Measurements from ENCODE around the gene ZNRF1. TPM values are rescaled to one million over a fixed set of nuclear protein-coding genes. Genes with fewer than 3 reads are reported as not detected.

Gene ZNRF1
- total RNA-seq, 3 donors from 2014 or later (not counting 1 experiment from before 2014, with no cell fraction given) = 2.4 to 5.1 (median 3.4) TPM

GRCh38 chr16:75078886-75079285, 80.1 kb downstream of the ZNRF1 start:
- Histone ChIP-seq H3K27ac (ENCODE audit: low read length) (no peak overlapping the region), H3K4me1 (ENCODE audit: control insufficient read depth, insufficient read depth, low read length) (peaks cover 26% of the 10 kb centered on the region), H3K9me3 (ENCODE audit: control insufficient read depth, insufficient read depth, low read length) (no peaks in the 10 kb centered on the region), H3K36me3 (ENCODE audit: control insufficient read depth, insufficient read depth, low read length) (no peaks in the 10 kb centered on the region), H3K4me3 (ENCODE audit: low read length) (no peak overlapping the region), H3K27me3 (ENCODE audit: control insufficient read depth, insufficient read depth, low read length) (no peaks in the 10 kb centered on the region)
- DNase-seq (no peak), ATAC-seq (no peak)
- Mint-ChIP-seq H3K9me3 (no peaks in the 10 kb centered on the region), H3K4me1 (peaks cover 25 to 26% of the 10 kb centered on the region in 2 donors), H3K4me3 (no peak overlapping the region), H3K27ac (no peak overlapping the region), H3K36me3 (no peaks in the 10 kb centered on the region), H3K27me3 (ENCODE audit: low read depth in 2 of 2) (peaks cover 44 to 61% of the 10 kb centered on the region in 2 donors)
- WGBS (ENCODE audit: insufficient coverage) = 99% methylated on average over 8 of the region's 8 CpGs
- no peak for TF ChIP-seq CTCF (IDR thresholded peaks at IDR 0.05)
- intact Hi-C loops (cut with micrococcal nuclease) = no loop called here

GRCh38 chr16:75079346-75079926, 80.6 kb downstream of the ZNRF1 start:
- TF ChIP-seq CTCF (IDR thresholded peaks at IDR 0.05) = no peak
- peaks cover 39 to 62% of the 10 kb centered on the region in 2 donors for H3K27me3 Mint-ChIP-seq (ENCODE audit: low read depth in 2 of 2)
- H3K4me1 Mint-ChIP-seq = peaks cover 20% of the 10 kb centered on the region in 2 donors
- Histone ChIP-seq H3K27ac (ENCODE audit: low read length) (no peak overlapping the region), H3K36me3 (ENCODE audit: control insufficient read depth, insufficient read depth, low read length) (no peaks in the 10 kb centered on the region), H3K9me3 (ENCODE audit: control insufficient read depth, insufficient read depth, low read length) (no peaks in the 10 kb centered on the region), H3K4me1 (ENCODE audit: control insufficient read depth, insufficient read depth, low read length) (peaks cover 25% of the 10 kb centered on the region), H3K4me3 (ENCODE audit: low read length) (no peak overlapping the region), H3K27me3 (ENCODE audit: control insufficient read depth, insufficient read depth, low read length) (no peaks in the 10 kb centered on the region)
- H3K27ac Mint-ChIP-seq = no peak overlapping the region
- no peaks in the 10 kb centered on the region for H3K9me3 Mint-ChIP-seq
- ATAC-seq = no peak
- H3K36me3 Mint-ChIP-seq = no peaks in the 10 kb centered on the region
- DNase-seq = no peak
- H3K4me3 Mint-ChIP-seq = no peak overlapping the region
- intact Hi-C loops (cut with micrococcal nuclease) = no loop called here
- WGBS (ENCODE audit: insufficient coverage) = 97% methylated on average over 7 of the region's 7 CpGs

GRCh38 chr16:75080205-75081029, 81.6 kb downstream of the ZNRF1 start:
- H3K4me3 Mint-ChIP-seq = no peak overlapping the region
- H3K4me1 Mint-ChIP-seq = peaks cover 14 to 15% of the 10 kb centered on the region in 2 donors
- Histone ChIP-seq H3K4me3 (ENCODE audit: low read length) (no peak overlapping the region), H3K27ac (ENCODE audit: low read length) (no peak overlapping the region), H3K27me3 (ENCODE audit: control insufficient read depth, insufficient read depth, low read length) (no peaks in the 10 kb centered on the region), H3K36me3 (ENCODE audit: control insufficient read depth, insufficient read depth, low read length) (no peaks in the 10 kb centered on the region), H3K9me3 (ENCODE audit: control insufficient read depth, insufficient read depth, low read length) (no peaks in the 10 kb centered on the region), H3K4me1 (ENCODE audit: control insufficient read depth, insufficient read depth, low read length) (peaks cover 15% of the 10 kb centered on the region)
- no peak for DNase-seq
- intact Hi-C loops (cut with micrococcal nuclease) = no loop called here
- peaks cover 38 to 67% of the 10 kb centered on the region in 2 donors for H3K27me3 Mint-ChIP-seq (ENCODE audit: low read depth in 2 of 2)
- no peaks in the 10 kb centered on the region for H3K36me3 Mint-ChIP-seq
- no peak for ATAC-seq
- no peaks in the 10 kb centered on the region for H3K9me3 Mint-ChIP-seq
- H3K27ac Mint-ChIP-seq = no peak overlapping the region
- TF ChIP-seq CTCF (IDR thresholded peaks at IDR 0.05) = no peak
- 95% methylated on average over 8 of the region's 8 CpGs for WGBS (ENCODE audit: insufficient coverage)
